ENCODE results near the gene CHRM2. TPM values are rescaled to one million over a fixed set of nuclear protein-coding genes. Genes with fewer than 3 reads are reported as not detected.

Gene CHRM2
- total RNA-seq, 6 experiments from 2014 or later: 1.1 to 4.5 (median 3.9) TPM

DNA sequence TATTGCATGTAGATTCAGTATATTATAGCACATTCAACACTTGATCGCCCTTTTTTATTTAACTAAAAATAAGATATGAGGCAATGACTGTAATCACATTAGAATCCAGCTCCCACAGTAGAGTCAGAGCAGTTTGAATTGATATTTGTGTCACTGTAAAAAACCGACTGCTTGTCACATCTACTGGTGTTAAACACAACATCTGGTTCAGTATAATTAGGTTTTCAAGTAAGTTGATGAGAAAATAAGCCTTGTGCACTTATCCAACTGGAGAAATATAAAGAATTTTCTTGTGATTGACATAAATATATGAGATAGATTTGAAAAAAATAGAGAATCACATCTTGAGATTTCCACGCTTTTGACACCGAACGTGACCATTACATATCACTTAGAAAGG is 69.0 kb downstream of the CHRM2 start:
- TF ChIP-seq, protein P1, sequence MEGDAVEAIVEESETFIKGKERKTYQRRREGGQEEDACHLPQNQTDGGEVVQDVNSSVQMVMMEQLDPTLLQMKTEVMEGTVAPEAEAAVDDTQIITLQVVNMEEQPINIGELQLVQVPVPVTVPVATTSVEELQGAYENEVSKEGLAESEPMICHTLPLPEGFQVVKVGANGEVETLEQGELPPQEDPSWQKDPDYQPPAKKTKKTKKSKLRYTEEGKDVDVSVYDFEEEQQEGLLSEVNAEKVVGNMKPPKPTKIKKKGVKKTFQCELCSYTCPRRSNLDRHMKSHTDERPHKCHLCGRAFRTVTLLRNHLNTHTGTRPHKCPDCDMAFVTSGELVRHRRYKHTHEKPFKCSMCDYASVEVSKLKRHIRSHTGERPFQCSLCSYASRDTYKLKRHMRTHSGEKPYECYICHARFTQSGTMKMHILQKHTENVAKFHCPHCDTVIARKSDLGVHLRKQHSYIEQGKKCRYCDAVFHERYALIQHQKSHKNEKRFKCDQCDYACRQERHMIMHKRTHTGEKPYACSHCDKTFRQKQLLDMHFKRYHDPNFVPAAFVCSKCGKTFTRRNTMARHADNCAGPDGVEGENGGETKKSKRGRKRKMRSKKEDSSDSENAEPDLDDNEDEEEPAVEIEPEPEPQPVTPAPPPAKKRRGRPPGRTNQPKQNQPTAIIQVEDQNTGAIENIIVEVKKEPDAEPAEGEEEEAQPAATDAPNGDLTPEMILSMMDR (IDR thresholded peaks at IDR 0.05): no peak
- Mint-ChIP-seq H3K9me3 (no peaks in the 10 kb centered on the region; the same call in 1 of the 2 replicates), H3K27me3 (ENCODE audit: insufficient read depth) (no peaks in the 10 kb centered on the region), H3K27ac (no peak overlapping the region), H3K36me3 (ENCODE audit: low read depth) (no peaks in the 10 kb centered on the region), H3K4me1 (ENCODE audit: low read depth) (peaks cover 3% of the 10 kb centered on the region; the same call in 1 of the 2 replicates), H3K4me3 (no peak overlapping the region)
- DNase-seq: no peak

DNA sequence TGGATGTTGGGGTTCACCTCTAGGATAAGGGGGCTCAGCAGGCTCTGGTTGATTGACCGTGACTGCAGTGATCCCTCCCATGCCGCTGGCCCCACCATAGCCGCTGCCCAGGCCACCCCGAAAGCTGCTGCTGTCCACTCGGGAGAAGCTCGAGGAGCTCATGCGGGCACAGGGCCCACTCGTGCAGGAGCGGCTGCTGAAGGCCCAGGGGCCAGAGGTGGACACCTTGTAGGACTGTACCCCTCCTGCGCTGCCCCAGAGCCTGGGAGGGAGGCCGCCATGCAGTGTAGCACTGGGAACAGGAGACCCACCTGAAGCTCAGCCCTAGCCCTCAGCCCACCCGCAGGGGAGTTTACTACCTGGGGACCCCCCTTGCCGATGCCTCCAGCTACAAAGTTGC is 70.0 kb downstream of the CHRM2 start:
- Mint-ChIP-seq H3K9me3 (no peaks in the 10 kb centered on the region; the same call in 1 of the 2 replicates), H3K4me1 (ENCODE audit: low read depth) (peaks cover 9% of the 10 kb centered on the region; the same call in 1 of the 2 replicates), H3K36me3 (ENCODE audit: low read depth) (no peaks in the 10 kb centered on the region), H3K27ac (no peak overlapping the region), H3K27me3 (ENCODE audit: insufficient read depth) (no peaks in the 10 kb centered on the region), H3K4me3 (no peak overlapping the region)
- no peak for DNase-seq
- TF ChIP-seq, protein P1 (IDR thresholded peaks at IDR 0.05): no peak

DNA sequence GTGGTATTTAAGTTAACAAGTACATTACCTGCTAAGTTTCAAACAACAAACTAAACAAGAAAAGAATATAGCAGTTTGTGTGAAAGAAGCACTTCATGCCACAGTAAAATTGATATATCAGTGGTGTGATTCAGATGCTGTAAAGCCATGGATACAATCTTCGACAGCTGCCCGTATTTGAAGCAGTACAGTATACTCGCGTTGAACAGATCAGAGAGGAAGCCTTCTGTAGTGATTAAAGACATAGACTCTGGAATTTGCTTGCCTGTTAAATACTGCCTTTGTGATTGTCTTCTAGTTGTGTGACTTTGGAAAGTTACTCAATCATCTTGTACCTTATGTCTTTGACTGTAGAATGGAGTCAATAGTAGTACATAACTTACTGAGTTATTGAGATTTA is 71.7 kb downstream of the CHRM2 start:
- TF ChIP-seq, protein P1 (IDR thresholded peaks at IDR 0.05): no peak
- peaks cover 9% of the 10 kb centered on the region; the same call in 1 of the 2 replicates for H3K4me1 Mint-ChIP-seq (ENCODE audit: low read depth)
- H3K27me3 Mint-ChIP-seq (ENCODE audit: insufficient read depth): no peaks in the 10 kb centered on the region
- H3K36me3 Mint-ChIP-seq (ENCODE audit: low read depth): no peaks in the 10 kb centered on the region
- DNase-seq: no peak
- no peak overlapping the region for H3K27ac Mint-ChIP-seq
- H3K9me3 Mint-ChIP-seq: no peaks in the 10 kb centered on the region
- no peak overlapping the region for H3K4me3 Mint-ChIP-seq

DNA sequence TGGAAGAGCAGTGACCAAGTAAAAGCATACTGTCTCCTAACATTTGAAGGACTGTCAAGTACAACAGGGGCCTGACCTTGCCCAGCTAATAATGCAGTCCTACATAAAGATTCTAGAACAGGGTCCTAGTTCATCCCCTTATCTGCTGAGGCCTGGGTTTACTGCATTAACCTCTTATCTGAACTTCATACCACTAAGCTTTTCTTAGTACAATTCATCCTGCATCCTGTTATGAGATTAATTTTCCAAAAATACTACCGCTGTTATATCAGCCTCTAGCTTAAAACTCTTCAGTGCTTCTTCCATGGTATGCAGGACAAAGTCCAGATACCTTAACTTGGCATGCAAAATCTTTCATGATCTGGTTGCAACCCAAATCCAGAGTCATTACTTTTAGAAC is 72.5 kb downstream of the CHRM2 start:
- H3K4me3 Mint-ChIP-seq: no peak overlapping the region
- no peak for DNase-seq

DNA sequence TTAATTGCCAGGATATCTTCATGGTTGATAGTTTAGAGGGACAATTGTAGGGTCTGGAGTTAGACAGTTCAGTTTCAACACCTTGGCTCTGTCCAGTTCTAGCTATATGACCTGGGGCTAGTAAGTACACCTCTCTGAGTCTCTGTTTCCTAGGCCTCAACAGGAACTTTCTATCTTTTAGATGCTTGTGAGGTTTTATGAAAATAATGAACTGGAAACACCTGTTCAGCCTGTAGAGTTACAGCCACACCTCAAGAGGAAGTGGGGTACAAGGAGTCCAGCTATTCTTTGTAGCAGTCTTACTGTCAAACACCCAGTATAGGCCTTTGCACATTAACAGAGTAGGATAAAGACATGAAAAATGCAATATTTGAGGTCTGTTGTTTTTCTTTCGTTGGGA is 73.4 kb downstream of the CHRM2 start:
- H3K4me1 Mint-ChIP-seq (ENCODE audit: low read depth): peaks cover 12% of the 10 kb centered on the region
- no peaks in the 10 kb centered on the region for H3K36me3 Mint-ChIP-seq (ENCODE audit: low read depth)
- H3K9me3 Mint-ChIP-seq: no peaks in the 10 kb centered on the region
- H3K27ac Mint-ChIP-seq: no peak overlapping the region
- H3K4me3 Mint-ChIP-seq: no peak overlapping the region
- TF ChIP-seq, protein P1 (IDR thresholded peaks at IDR 0.05): no peak
- no peak for DNase-seq
- H3K27me3 Mint-ChIP-seq (ENCODE audit: insufficient read depth): no peaks in the 10 kb centered on the region

More for the DNA sequence above, 72.5 kb downstream of the CHRM2 start:
- Mint-ChIP-seq H3K36me3 (ENCODE audit: low read depth) (no peaks in the 10 kb centered on the region), H3K4me1 (ENCODE audit: low read depth) (peaks cover 9% of the 10 kb centered on the region; the same call in 1 of the 2 replicates), H3K27me3 (ENCODE audit: insufficient read depth) (no peaks in the 10 kb centered on the region), H3K9me3 (no peaks in the 10 kb centered on the region), H3K27ac (no peak overlapping the region)
- TF ChIP-seq, protein P1 (IDR thresholded peaks at IDR 0.05): no peak

DNA sequence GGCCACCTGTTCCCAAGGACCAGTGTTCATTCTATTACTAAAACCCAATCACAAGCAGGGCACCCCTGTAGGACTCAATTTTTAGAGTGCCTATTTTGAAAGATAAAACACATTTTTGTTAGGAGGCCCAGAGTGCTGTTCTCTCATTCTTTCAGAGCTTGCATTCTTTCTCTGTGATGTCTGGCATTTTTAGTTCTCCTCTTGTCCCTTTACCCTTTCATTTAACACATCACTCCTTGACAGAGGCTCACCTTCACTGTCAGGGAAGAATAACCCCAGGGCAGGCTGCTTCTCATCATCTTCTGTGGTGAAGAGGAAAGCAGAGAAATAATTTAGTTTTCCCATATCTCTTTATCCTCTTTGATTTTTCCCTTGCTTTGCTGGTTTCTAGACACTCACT is 73.9 kb downstream of the CHRM2 start:
- no peak for DNase-seq
- Mint-ChIP-seq H3K36me3 (ENCODE audit: low read depth) (no peaks in the 10 kb centered on the region), H3K27me3 (ENCODE audit: insufficient read depth) (no peaks in the 10 kb centered on the region), H3K27ac (no peak overlapping the region), H3K9me3 (no peaks in the 10 kb centered on the region), H3K4me1 (ENCODE audit: low read depth) (peaks cover 17% of the 10 kb centered on the region), H3K4me3 (no peak overlapping the region)
- TF ChIP-seq, protein P1 (IDR thresholded peaks at IDR 0.05): no peak

Measured in HFFc6 (cell line).